Subcutaneous adipose tissue (tissue), 4 donors: ENCODE data around the gene DYNC1I1. TPM values are rescaled to one million over a fixed set of nuclear protein-coding genes. Genes with fewer than 3 reads are reported as not detected.

ENCODE experiments used
- CTCF ChIP-seq: fragments of 450-650 bp; IDR thresholded peaks from one replicate; pipeline ENCODE4 v1.5.1; 2016; ENCODE audit warnings: low read depth, mild to moderate bottlenecking, control low read depth, antibody characterized with exemption, moderate library complexity
- total RNA-seq, 4 donors: library from RNA; depleted of rRNA; stranded (reverse); fragments of >200 nt; gene quantifications; one replicate each; pipeline ENCODE4 v1.1.0, GENCODE V29; 2016

Gene DYNC1I1
- total RNA-seq, 4 donors from 2014 or later, result 4.5 to 8.1 (median 5.1) TPM

DNA sequence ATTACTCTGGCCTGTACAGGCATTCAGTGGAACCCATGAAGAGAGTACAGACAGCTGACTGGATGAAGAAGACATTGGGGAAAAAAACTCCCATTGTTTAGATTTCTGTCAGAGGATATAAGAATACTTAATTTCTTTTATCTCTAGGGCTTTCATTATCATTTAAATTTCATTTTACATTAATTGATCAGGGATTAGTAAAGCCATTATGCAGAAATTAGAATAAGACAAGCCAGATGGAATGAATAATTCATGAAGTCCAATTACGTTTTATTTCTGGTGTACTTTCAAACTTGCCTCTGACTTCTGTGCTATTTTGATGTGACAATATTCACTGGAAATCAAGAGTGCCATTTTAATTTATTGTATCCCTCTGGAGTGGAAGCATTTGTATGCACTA lies 302.5 kb downstream of the DYNC1I1 start:
- no peak for TF ChIP-seq CTCF

DNA sequence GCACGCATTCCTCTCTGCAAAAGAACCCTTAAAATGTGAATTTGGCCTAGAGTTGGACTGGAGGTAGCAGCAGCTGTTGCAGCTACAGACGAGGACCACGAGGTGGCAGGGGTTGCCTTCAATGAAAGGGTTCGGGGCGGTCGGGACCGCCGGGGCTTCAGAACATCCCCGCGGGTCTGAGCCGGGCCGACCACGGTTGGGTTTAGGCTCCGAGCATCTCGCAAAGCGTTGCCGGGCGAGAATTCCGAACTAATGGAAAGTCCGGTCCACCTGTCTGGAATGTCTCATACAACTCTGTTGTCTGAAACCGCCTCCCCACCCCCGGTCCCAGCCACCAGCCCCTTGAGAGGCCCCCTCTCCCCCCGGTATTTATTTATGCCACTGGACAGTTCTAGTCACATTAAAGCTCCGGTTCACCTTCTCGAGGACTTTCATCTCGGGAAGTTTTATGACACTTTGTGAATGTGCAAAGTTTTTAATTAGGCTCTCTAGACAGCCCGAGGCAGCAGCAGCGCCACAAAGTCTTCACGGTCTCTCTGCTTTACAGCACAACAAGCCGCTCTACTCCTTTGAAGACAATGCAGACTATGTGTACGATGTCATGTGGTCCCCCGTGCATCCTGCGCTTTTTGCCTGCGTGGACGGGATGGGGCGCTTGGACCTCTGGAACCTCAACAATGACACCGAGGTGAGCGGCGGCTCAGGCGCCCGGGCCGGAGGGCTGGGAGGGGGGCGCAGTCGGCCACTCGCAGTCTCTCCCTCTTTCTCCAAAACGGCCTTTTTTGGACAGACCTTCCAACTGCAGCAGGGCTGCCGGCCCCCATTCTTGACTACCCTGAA lies 303.4 kb downstream of the DYNC1I1 start:
- no peak for TF ChIP-seq CTCF

DNA sequence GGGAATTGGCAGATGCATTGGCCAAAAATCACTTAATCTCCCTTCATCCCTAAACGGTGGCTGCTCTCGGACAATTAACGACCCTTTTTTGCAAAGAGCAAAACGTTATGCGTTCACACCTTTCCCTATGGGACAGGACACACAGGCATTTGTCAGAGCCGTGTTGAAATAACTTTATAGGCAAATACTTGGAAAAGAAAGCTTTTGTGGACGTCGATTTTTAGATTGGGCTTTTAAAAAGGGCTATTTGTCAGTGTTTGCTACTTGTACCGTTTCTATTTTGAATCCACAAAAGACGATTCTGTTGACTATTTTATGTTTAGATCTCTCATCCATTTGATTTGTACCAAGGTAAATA lies 304.0 kb downstream of the DYNC1I1 start:
- no peak for TF ChIP-seq CTCF

DNA sequence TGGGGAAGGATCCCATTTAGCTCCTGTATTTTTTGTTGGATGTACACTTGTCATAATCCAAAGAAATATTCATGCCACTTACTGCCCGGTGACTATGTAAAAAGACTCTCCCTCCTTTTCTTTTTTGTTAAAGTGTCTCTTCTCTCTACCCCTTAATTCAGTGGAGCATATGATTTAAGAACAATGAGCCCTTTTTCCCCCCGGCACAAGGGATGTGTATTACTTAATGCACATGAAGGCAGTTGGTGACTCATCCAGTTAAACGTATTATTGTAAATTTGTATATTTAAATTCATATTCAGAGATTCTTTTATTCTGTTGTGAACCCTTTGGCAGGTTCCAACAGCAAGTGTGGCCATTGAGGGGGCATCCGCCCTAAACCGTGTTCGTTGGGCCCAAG lies 307.7 kb downstream of the DYNC1I1 start:
- no peak for TF ChIP-seq CTCF

- TF ChIP-seq CTCF, result no peak
These were observed 312.7 kb downstream of the DYNC1I1 start for GRCh38 chr7:96084881-96085553.

DNA sequence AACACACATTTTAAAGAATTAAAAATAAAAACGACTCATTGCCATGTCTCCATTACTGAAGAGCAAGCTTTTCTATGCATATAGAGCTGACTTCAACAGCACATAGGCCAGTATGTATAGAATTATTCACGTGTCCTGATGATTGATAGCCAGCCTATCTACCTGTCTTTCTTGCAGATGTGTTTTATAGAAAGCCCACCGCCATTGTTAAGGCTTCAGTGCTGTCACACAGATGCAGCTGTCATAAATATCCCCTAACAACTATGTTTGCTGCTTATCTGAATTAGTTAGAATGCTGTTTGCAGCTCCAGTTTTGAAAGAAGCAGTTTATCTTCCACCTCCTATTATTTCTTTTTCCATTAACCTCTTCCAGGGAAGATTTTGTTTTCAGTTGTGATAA lies 313.6 kb downstream of the DYNC1I1 start:
- no peak for TF ChIP-seq CTCF

GRCh38 chr7:96088579-96088978 lies 316.2 kb downstream of the DYNC1I1 start:
- no peak for TF ChIP-seq CTCF
